GM12878 (cell line): ENCODE results near the gene KCNK5. TPM values are rescaled to one million over a fixed set of nuclear protein-coding genes. Genes with fewer than 3 reads are reported as not detected.

ENCODE experiments used
- ATAC-seq: fragments of 200-7000 bp; cut with Tn5 transposase; 3 replicates; pipeline ENCODE4 v1.9.1; 2020; ENCODE audit warnings: mild to moderate bottlenecking, moderate library complexity
- BruUV-seq: library from RNA; stranded (reverse); fragments of 400-500 nt; replicated peaks from 2 replicates; lab custom pipeline; 2021; lab: Mats Ljungman, UMichigan
- CTCF ChIA-PET: fragments of 300-600 bp; sonication (Branson Sonifier 250); formaldehyde crosslinking; extraction: SDS; loops from one replicate; lab custom pipeline; 2021; ENCODE audit warnings: inconsistent platforms; lab: Yijun Ruan, JAX
- POLR2A ChIA-PET: fragments of 350-600 bp; formaldehyde crosslinking; extraction: SDS; loops from one replicate; lab custom pipeline; 2021; ENCODE audit warnings: inconsistent platforms; lab: Charles Lee
- RAD21 ChIA-PET: fragments of 300-600 bp; sonication (Branson Sonifier 250); formaldehyde crosslinking; loops from one replicate; lab custom pipeline; 2023; ENCODE audit warnings: antibody characterized with exemption; ENCODE audit not compliant: unreplicated experiment; lab: Charles Lee
- SMC1A ChIA-PET: fragments of 300-600 bp; sonication (Branson Sonifier 250); formaldehyde crosslinking; loops from one replicate; lab custom pipeline; 2023; ENCODE audit not compliant: unreplicated experiment, uncharacterized antibody; lab: Charles Lee
- DNase-seq: peaks from one replicate; pipeline ENCODE4 v3.0.0-alpha.2; 2011; ENCODE audit warnings: low read depth, low spot score
- FAIRE-seq: peaks from 3 replicates; lab custom pipeline; 2011; peaks lifted over from hg19 to GRCh38; lab: Jason Lieb, UNC
- H2AFZ ChIP-seq: 2 replicates; pipeline ENCODE4 v1.6.0; 2011; ENCODE audit warnings: low read depth, low read length, control low read depth; ENCODE audit not compliant: control insufficient read depth
- H3K27ac ChIP-seq: 2 replicates; pipeline ENCODE4 v1.5.1; 2011; ENCODE audit warnings: control low read depth; ENCODE audit not compliant: control insufficient read depth, insufficient read depth
- H3K27me3 ChIP-seq, 2 experiments: replicated peaks in 1 of 2; 2 replicates each; pipeline versions ENCODE4 v1.6.0 to v1.6.1; 2011; ENCODE audit warnings: low read length in 1 of 2; ENCODE audit not compliant: control insufficient read depth in 2 of 2, insufficient read depth in 2 of 2
- H3K36me3 ChIP-seq, 2 experiments: 2 replicates each; pipeline ENCODE4 v1.5.1; 2011; ENCODE audit warnings: low read length in 1 of 2; ENCODE audit not compliant: control insufficient read depth in 2 of 2, insufficient read depth in 2 of 2
- H3K4me1 ChIP-seq: 2 replicates; pipeline ENCODE4 v1.6.1; 2011; ENCODE audit warnings: mild to moderate bottlenecking, low read length, moderate library complexity, mixed read lengths; ENCODE audit not compliant: control insufficient read depth, insufficient read depth
- H3K4me2 ChIP-seq: 2 replicates; pipeline ENCODE4 v1.6.0; 2011; ENCODE audit warnings: control low read depth; ENCODE audit not compliant: control insufficient read depth, insufficient read depth
- H3K4me3 ChIP-seq: fragments of 200-600 bp; sonication (generic); 2 replicates; pipeline ENCODE4 v1.5.1; 2016
- H3K79me2 ChIP-seq: 2 replicates; pipeline ENCODE4 v1.6.0; 2011; ENCODE audit warnings: low read length; ENCODE audit not compliant: control insufficient read depth, insufficient read depth
- H3K9ac ChIP-seq: 2 replicates; pipeline ENCODE4 v1.8.0; 2011; ENCODE audit warnings: low read length, control low read depth, mixed read lengths; ENCODE audit not compliant: control insufficient read depth, insufficient read depth
- H3K9me3 ChIP-seq: replicated peaks from 3 replicates; pipeline ENCODE4 v1.5.1; 2011; ENCODE audit warnings: mild to moderate bottlenecking, low read length; ENCODE audit not compliant: control insufficient read depth, insufficient read depth
- H4K20me1 ChIP-seq: 2 replicates; pipeline ENCODE4 v1.6.0; 2011; ENCODE audit not compliant: control insufficient read depth, insufficient read depth
- IRF4 ChIP-seq: IDR thresholded peaks from 2 replicates; pipeline ENCODE4 v1.6.1; 2011; ENCODE audit warnings: low read depth, low read length
- MEF2A ChIP-seq: IDR thresholded peaks from 2 replicates; pipeline ENCODE4 v1.6.1; 2011; ENCODE audit warnings: low read depth, mild to moderate bottlenecking, low read length, moderate library complexity; ENCODE audit not compliant: insufficient read depth
- SMARCA5 ChIP-seq: fragments of 450-650 bp; IDR thresholded peaks from 2 replicates; pipeline ENCODE4 v1.6.1; 2017; ENCODE audit warnings: mild to moderate bottlenecking
- YY1 ChIP-seq: IDR thresholded peaks from 2 replicates; pipeline ENCODE4 v1.6.1; 2011; ENCODE audit warnings: low read depth, mild to moderate bottlenecking, low read length
- ZNF217 ChIP-seq: fragments of 450-650 bp; IDR thresholded peaks from 2 replicates; pipeline ENCODE4 v1.6.1; 2017; ENCODE audit warnings: antibody characterized with exemption, mild to moderate bottlenecking
- in situ Hi-C: fragments of 300-500 bp; cut with MboI; formaldehyde crosslinking; loops from 9 replicates; pipeline ENCODE4 v1.14.3; 2018; ENCODE audit warnings: mixed read lengths
- intact Hi-C: fragments of 100-400 bp; cut with micrococcal nuclease; formaldehyde crosslinking; loops from one replicate; pipeline ENCODE4 v1.14.2; 2022; ENCODE audit not compliant: unreplicated experiment
- polyA plus RNA-seq, 11 experiments: library from polyadenylated mRNA; depleted of rRNA in 4 of 11; unstranded in 6 of 11; stranded (reverse) in 5 of 11; fragments of >200 nt; fragmentation: Nextera tagmentation in 4 of 11; fragmentation: Illumina TruSeq in 1 of 11; extraction: Ambion mirVana in 4 of 11; extraction: Trizol in 1 of 11; gene quantifications; 1 replicate in 1 of 11; 2 replicates in 10 of 11; pipeline versions ENCODE4 v1.2.1 to v1.2.3, GENCODE V29; 2011 to 2016; ENCODE audit warnings: inconsistent platforms in 2 of 11, missing spikeins in 2 of 11, low read depth in 1 of 11
- total RNA-seq, 4 experiments: library from RNA; depleted of rRNA in 3 of 4; stranded (reverse); fragments of >200 nt in 3 of 4; fragmentation: Illumina TruSeq in 1 of 4; extraction: Trizol in 1 of 4; gene quantifications; 2 replicates each; pipeline versions ENCODE4 v1.2.1 to v1.2.3, GENCODE V29; 2013 to 2021
- TF ChIP-seq, protein P1 (sequence below): fragments of 150-350 bp; IDR thresholded peaks from 2 replicates; pipeline ENCODE4 v1.6.1; 2016; ENCODE audit warnings: low read depth, low read length

KCNK5 gene
- total and polyA plus RNA-seq, 10 of the 15 experiments (the other 5 are each of a cell fraction or from before 2014, with no cell fraction given): 0.11 to 4.2 (median 2.1) TPM

DNA sequence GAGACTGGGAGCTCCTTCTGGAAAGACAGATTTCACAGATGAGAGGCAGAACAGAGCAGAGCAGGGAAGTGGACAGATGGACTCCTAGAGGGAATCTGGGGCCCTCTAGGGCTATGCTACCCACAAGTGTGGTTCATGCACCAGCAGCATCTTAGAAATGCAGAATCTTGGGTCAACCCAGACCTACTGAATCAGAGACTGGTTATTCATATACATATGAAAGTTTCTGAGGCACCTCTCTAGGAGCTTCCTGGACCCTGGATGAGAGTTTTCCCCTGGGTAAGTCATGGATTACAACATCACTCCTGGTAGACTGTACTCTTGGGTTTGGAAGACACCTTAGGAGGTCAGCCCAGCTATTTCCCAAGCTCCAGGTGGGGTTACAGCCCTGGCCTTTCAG is 58.9 kb downstream of the KCNK5 start:
- no peak overlapping the region for H3K4me2 ChIP-seq
- RAD21 ChIA-PET: interaction anchor here (1.7 kb wide), 1 partner anchor 133 kb away, joined by 5 read pairs; no protein-coding TSS in a partner anchor
- POLR2A ChIA-PET: no interaction called here
- DNase-seq (no peak), ATAC-seq (no peak), FAIRE-seq (no peak)
- no peak overlapping the region for H3K4me3 ChIP-seq
- H4K20me1 ChIP-seq: no peaks in the 10 kb centered on the region
- CTCF ChIA-PET: interaction anchor here (0.9 to 8.7 kb wide), 3 partner anchors 33 to 139 kb away, joined by 3 to 167 read pairs (median 4); no protein-coding TSS in a partner anchor
- H2AFZ ChIP-seq: no peak overlapping the region
- no peak overlapping the region for H3K27ac ChIP-seq
- TF ChIP-seq YY1 (no peak), IRF4 (no peak), SMARCA5 (no peak), MEF2A (no peak), ZNF217 (no peak)
- TF ChIP-seq, protein P1, sequence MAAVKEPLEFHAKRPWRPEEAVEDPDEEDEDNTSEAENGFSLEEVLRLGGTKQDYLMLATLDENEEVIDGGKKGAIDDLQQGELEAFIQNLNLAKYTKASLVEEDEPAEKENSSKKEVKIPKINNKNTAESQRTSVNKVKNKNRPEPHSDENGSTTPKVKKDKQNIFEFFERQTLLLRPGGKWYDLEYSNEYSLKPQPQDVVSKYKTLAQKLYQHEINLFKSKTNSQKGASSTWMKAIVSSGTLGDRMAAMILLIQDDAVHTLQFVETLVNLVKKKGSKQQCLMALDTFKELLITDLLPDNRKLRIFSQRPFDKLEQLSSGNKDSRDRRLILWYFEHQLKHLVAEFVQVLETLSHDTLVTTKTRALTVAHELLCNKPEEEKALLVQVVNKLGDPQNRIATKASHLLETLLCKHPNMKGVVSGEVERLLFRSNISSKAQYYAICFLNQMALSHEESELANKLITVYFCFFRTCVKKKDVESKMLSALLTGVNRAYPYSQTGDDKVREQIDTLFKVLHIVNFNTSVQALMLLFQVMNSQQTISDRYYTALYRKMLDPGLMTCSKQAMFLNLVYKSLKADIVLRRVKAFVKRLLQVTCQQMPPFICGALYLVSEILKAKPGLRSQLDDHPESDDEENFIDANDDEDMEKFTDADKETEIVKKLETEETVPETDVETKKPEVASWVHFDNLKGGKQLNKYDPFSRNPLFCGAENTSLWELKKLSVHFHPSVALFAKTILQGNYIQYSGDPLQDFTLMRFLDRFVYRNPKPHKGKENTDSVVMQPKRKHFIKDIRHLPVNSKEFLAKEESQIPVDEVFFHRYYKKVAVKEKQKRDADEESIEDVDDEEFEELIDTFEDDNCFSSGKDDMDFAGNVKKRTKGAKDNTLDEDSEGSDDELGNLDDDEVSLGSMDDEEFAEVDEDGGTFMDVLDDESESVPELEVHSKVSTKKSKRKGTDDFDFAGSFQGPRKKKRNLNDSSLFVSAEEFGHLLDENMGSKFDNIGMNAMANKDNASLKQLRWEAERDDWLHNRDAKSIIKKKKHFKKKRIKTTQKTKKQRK: no peak
- no peaks in the 10 kb centered on the region for H3K79me2 ChIP-seq
- no peaks in the 10 kb centered on the region for H3K4me1 ChIP-seq
- SMC1A ChIA-PET: interaction anchor here (2.1 kb wide), 1 partner anchor 133 kb away, joined by 6 read pairs; no protein-coding TSS in a partner anchor
- H3K9me3 ChIP-seq: no peaks in the 10 kb centered on the region; the same call in 2 of the 3 replicates
- H3K9ac ChIP-seq: no peak overlapping the region
- H3K36me3 ChIP-seq: no peaks in the 10 kb centered on the region
- intact Hi-C loops: no loop called here
- in situ Hi-C loops: no loop called here
- H3K27me3 ChIP-seq: peaks cover 2 to 3% of the 10 kb centered on the region in 2 experiments; a peak in 2 of 4 replicates
- BruUV-seq: no TSS peak
